GM12801 (cell line): ENCODE results near the gene CLEC6A.

Experiments
- CTCF ChIP-seq: IDR thresholded peaks from one replicate; pipeline ENCODE4 v1.5.1; 2011; ENCODE audit warnings: control low read depth; ENCODE audit not compliant: insufficient read length; ENCODE audit errors: extremely low read depth

Gene CLEC6A

DNA sequence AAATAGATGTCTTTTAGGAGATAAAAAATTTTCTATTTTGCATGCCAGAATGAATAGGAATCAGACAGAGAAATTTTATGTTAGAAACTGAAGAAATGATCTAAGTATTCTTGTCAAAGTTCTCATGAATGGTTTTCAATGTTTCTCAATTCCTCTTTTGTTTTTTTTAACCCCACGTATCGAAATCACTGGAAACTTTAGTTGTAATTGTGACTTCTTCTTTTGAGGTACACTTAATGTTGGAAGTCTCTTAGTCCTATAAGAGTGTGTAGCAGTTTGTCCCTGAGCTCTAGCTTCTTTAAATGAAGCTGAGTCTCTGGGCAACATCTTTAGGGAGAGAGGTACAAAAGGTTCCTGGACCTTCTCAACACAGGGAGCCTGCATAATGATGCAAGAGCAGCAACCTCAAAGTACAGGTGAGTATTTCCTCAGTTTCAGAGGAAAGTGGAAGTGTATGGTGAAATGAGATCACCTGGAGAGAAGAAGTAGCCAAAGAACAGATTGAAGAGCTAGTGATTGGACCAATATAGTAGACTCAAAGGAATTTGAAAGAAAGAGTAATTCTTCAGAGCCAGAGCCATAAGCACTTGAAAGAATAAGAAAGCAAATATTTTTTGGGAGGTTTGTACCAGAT, at the start of gene CLEC6A:
Gene CLEC6A, plus strand, starts transcription at position 236 of the 634 bp plus-strand sequence. Its CDS starts 150 bp downstream, at position 386.
- TF ChIP-seq CTCF, result no peak

GRCh38 chr12:8420506-8420905, 35.3 kb upstream of the CLEC6A start:
- TF ChIP-seq CTCF, result no peak

GRCh38 chr12:8445731-8446130, 10.0 kb upstream of the CLEC6A start:
- no peak for TF ChIP-seq CTCF

DNA sequence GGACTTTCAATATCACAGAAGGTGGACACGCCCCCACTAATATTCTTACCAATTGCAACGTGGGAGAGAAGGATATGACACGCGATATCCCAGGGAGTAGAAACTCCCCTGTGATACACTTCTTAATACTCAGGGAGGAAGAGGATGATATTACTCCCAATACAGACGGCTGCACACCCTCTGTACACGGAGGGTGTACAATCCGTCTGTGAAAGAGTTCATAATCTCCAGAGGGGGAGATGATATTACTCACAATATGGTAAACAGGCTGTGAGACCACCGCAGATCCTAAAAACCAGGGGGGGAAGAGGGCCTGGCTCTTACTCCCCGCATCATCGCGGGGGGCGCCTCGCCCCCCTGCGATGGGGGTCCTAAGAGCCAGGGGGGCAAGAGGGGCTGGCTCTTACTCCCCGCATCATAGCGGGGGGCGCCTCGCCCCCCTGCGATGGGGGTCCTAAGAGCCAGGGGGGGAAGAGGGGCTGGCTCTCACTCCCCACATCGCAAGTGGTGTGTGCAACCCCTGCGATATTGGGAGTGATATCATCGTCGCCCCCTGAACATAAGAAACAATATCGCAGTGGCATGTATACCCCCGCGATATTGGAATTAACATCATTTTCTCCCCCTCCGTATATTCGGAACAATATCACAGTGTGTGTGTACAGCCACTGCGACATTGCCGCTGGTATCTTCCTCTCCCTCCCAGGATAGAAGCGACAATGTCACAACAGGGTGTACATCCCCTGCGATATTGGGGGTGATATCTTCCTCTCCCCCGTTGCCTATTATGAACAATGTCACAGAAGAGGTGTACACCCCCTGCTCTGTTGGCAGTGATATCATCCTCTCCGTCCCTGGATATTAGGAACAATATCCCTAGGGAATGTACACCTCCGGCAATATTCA, 8.9 kb upstream of the CLEC6A start:
- no peak for TF ChIP-seq CTCF

DNA sequence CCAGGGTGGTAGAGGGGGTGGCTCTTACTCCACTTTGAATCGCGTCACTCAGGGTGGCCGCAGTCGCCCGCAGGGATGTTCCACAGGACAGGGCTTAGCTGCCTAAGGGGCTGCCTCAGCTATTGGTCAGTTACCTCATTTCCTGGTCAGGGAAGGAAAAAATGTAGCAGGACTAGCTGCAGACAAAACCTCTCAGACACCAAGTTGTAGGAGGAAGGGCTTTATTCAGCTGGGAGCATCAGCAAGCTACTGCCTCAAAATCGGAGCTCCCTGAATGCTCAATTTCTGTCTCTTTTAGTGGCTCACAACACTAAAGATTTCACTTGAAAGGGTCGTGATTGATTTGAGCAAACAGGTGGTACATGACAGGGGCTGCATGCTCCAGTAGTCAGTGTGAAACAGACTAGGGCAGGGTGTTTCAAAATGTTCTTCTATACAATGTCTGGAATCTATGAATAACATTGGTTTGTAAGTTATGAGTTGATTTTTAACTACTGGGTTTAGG, 6.4 kb upstream of the CLEC6A start:
- TF ChIP-seq CTCF, result no peak

DNA sequence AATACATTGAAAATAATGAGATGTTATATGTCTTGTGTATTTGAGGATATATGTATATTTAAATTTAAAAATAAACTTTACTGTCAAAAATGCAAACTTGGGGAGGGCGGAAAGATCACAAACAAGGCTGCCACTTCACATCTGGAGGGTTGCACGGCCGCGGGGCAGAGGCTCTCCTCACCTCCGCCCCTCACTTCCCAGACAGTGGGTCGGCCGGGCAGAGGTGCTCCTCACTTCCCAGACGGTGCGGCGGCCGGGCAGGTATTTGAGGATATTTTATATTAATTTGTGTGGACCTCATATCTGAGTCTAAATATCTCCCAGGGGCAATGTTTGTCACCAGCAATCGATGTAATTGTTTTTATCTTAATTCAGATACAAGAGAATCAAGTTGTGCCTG, 3.7 kb upstream of the CLEC6A start:
- no peak for TF ChIP-seq CTCF

DNA sequence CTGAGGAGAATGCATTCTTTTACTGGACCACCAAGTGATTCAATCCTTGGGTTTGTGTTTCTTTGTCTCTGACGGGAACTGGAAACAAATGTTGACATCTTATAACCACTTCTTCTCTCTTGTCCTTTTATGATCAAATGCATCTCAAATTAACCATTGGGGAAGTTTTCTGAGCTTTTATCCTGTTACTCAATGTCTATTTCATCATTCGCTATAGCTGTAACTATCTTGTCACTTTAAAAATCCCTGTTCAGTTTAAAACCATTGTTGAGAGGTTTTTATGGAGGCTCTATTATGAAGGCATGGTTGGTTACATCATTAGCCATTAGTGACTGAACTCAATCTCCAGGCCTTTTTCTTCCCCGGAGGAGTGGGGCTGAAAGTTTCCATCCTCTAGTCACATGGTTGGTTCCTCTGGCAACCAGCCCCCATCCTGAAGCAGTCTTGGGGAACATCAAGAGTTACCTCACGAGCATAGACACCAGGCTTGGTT, 2.7 kb upstream of the CLEC6A start:
- TF ChIP-seq CTCF, result no peak
